Thymus (tissue), 11 donors: ENCODE data around the gene ORMDL2. TPM values are rescaled to one million over a fixed set of nuclear protein-coding genes. Genes with fewer than 3 reads are reported as not detected.

Experiments
- DNase-seq, 9 donors: peaks; one replicate each; pipeline ENCODE4 v3.0.0-alpha.2; 2013; ENCODE audit warnings: low spot score in 9 of 9, low read depth in 6 of 9, missing footprints in 1 of 9
- H3K27ac ChIP-seq, 2 donors: one replicate each; pipeline ENCODE4 v1.5.1; 2013; ENCODE audit warnings: control low read depth in 1 of 2, low read depth in 1 of 2, low read length in 1 of 2, mild to moderate bottlenecking in 1 of 2, moderate library complexity in 1 of 2
- H3K27me3 ChIP-seq, 2 donors: one replicate each; pipeline ENCODE4 v1.5.1; 2013; ENCODE audit warnings: low read length in 1 of 2; ENCODE audit not compliant: control insufficient read depth in 2 of 2, insufficient read depth in 1 of 2
- H3K36me3 ChIP-seq, 2 donors: one replicate each; pipeline ENCODE4 v1.5.1; 2013; ENCODE audit warnings: low read length in 1 of 2, mild to moderate bottlenecking in 1 of 2, moderate library complexity in 1 of 2; ENCODE audit not compliant: control insufficient read depth in 2 of 2, insufficient read depth in 2 of 2
- H3K4me1 ChIP-seq, 2 donors: one replicate each; pipeline ENCODE4 v1.5.1; 2013; ENCODE audit warnings: low read length in 2 of 2; ENCODE audit not compliant: control insufficient read depth in 2 of 2, insufficient read depth in 2 of 2
- H3K4me3 ChIP-seq, 2 donors: one replicate each; pipeline ENCODE4 v1.5.1; 2013; ENCODE audit warnings: low read length in 2 of 2, control low read depth in 1 of 2, mild to moderate bottlenecking in 1 of 2
- H3K9me3 ChIP-seq, 2 donors: one replicate each; pipeline ENCODE4 v1.5.1; 2013; ENCODE audit warnings: low read length in 1 of 2, mild to moderate bottlenecking in 1 of 2; ENCODE audit not compliant: control insufficient read depth in 2 of 2, insufficient read depth in 1 of 2
- WGBS: extraction: QIAGEN DNeasy Blood & Tissue Kit; methylation state at CpG from one replicate; pipeline ENCODE4 v1.1.7; 2013; 5-methylcytosine and 5-hydroxymethylcytosine counted together
- polyA plus RNA-seq: library from polyadenylated mRNA; stranded (reverse); fragments of 200-250 nt; gene quantifications from one replicate; pipeline ENCODE4 v1.2.3, GENCODE V29; 2013
- total RNA-seq: library from RNA; stranded (reverse); fragments of 120-200 nt; gene quantifications from one replicate; pipeline ENCODE4 v1.2.4, GENCODE V29; 2013
- donor health status: healthy.

Gene ORMDL2
- total and polyA plus RNA-seq, 2 donors = 32.9 to 36.3 TPM

GRCh38 chr12:55844961-55845360, 27.1 kb downstream of the ORMDL2 start:
- Histone ChIP-seq H3K9me3 (no peaks in the 10 kb centered on the region), H3K4me1 (peaks cover 0 to 3% of the 10 kb centered on the region in 2 donors), H3K36me3 (no peaks in the 10 kb centered on the region), H3K27me3 (peaks cover 0 to 17% of the 10 kb centered on the region in 2 donors), H3K27ac (no peak overlapping the region), H3K4me3 (no peak overlapping the region)
- no peak for DNase-seq
- WGBS = 97% methylated on average over 4 of the region's 4 CpGs

GRCh38 chr12:55845361-55845760, 27.5 kb downstream of the ORMDL2 start:
- Histone ChIP-seq H3K27ac (no peak overlapping the region), H3K27me3 (peaks cover 0 to 17% of the 10 kb centered on the region in 2 donors), H3K4me1 (peaks cover 0 to 3% of the 10 kb centered on the region in 2 donors), H3K36me3 (no peaks in the 10 kb centered on the region), H3K9me3 (no peaks in the 10 kb centered on the region), H3K4me3 (no peak overlapping the region)
- WGBS = 95% methylated on average over 5 of the region's 5 CpGs
- DNase-seq = no peak

GRCh38 chr12:55845785-55846496, 28.1 kb downstream of the ORMDL2 start:
- no peak for DNase-seq
- Histone ChIP-seq H3K9me3 (no peaks in the 10 kb centered on the region), H3K27ac (no peak overlapping the region), H3K27me3 (peaks cover 0 to 17% of the 10 kb centered on the region in 2 donors), H3K4me3 (no peak overlapping the region), H3K36me3 (no peaks in the 10 kb centered on the region), H3K4me1 (peaks cover 0 to 3% of the 10 kb centered on the region in 2 donors)
- WGBS = 97% methylated on average over 7 of the region's 7 CpGs

DNA sequence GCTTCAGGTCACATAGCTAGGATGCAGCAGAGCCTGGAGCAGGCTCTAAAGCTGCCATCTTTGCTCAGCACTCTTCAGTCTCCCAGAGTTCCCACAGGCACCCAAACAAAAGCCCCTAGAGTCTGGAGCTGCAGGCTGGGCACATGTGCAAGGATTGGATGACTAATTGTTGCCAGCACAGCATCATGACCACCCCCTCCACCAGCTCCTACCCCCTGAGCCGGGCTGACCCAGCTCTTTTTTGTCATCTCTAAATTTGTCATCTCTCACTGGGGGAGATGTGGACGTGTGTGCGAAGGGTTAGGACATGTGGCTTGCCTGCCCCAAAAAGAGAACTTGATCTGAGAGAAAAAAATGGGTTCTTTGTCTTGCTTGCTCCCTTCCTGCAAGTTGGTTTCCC, 29.2 kb downstream of the ORMDL2 start:
- H3K36me3 ChIP-seq = no peaks in the 10 kb centered on the region
- H3K4me1 ChIP-seq = peaks cover 0 to 3% of the 10 kb centered on the region in 2 donors
- peak overlapping the region in 1 of 2 donors; percentile 52 for H3K27ac ChIP-seq
- no peak overlapping the region for H3K4me3 ChIP-seq
- DNase-seq = no peak
- H3K27me3 ChIP-seq = peaks cover 0 to 17% of the 10 kb centered on the region in 2 donors
- WGBS = 81% methylated on average over 3 of the region's 3 CpGs
- no peaks in the 10 kb centered on the region for H3K9me3 ChIP-seq

DNA sequence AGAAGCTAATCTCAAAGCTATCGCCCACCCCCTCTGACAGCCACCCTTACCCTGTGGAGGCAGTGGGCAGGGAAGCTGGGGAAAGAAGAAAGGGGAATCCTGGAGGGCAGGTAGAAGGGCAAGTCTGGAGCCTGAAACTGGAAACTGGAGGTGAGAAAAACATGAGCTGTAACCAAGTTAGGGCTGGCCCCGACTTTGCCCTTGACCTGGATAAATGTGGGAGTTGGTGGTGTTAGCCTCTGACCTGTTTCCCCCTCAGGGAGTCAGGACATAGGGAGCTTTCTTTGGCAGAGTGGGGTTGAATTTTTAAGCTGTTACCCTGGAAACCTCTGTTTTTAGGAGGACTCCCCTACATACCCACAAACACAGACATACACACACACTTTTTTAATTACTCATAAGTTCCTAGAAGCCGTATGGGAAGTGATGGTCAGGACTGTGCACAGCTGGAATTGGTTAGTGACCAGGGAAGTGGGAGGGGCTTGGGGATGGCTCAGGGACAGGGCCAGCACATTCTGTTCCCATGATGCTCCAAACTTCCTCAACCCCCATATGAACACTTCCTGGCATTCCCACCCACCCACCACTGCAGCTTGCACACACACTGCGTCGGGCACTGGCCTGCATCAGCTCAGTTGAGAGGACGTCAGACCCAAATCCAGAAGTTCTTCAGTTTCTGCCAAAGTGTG, 29.9 kb downstream of the ORMDL2 start:
- Histone ChIP-seq H3K36me3 (no peaks in the 10 kb centered on the region), H3K9me3 (no peaks in the 10 kb centered on the region), H3K4me3 (no peak overlapping the region), H3K4me1 (peaks cover 0 to 3% of the 10 kb centered on the region in 2 donors), H3K27me3 (peaks cover 0 to 15% of the 10 kb centered on the region in 2 donors), H3K27ac (peak overlapping the region; percentile 44 to 68)
- DNase-seq = peak in 1 of 9 donors; percentile 22
- WGBS = 80% methylated on average over 6 of the region's 6 CpGs

- peaks cover 0 to 15% of the 10 kb centered on the region in 2 donors for H3K27me3 ChIP-seq
- H3K27ac ChIP-seq = no peak overlapping the region
- H3K4me1 ChIP-seq = peaks cover 0 to 3% of the 10 kb centered on the region in 2 donors
- WGBS = 96% methylated on average over 7 of the region's 7 CpGs
- DNase-seq = no peak
- H3K9me3 ChIP-seq = no peaks in the 10 kb centered on the region
- H3K4me3 ChIP-seq = no peak overlapping the region
- no peaks in the 10 kb centered on the region for H3K36me3 ChIP-seq
Observed at GRCh38 chr12:55849616-55850343, 31.9 kb downstream of the ORMDL2 start.

GRCh38 chr12:55850401-55850800, 32.6 kb downstream of the ORMDL2 start:
- H3K4me1 ChIP-seq = peaks cover 0 to 3% of the 10 kb centered on the region in 2 donors
- no peak overlapping the region for H3K4me3 ChIP-seq
- no peak overlapping the region for H3K27ac ChIP-seq
- H3K36me3 ChIP-seq = no peaks in the 10 kb centered on the region
- peaks cover 0 to 15% of the 10 kb centered on the region in 2 donors for H3K27me3 ChIP-seq
- no peak for DNase-seq
- H3K9me3 ChIP-seq = no peaks in the 10 kb centered on the region
- 81% methylated on average over 1 of the region's 1 CpG for WGBS

DNA sequence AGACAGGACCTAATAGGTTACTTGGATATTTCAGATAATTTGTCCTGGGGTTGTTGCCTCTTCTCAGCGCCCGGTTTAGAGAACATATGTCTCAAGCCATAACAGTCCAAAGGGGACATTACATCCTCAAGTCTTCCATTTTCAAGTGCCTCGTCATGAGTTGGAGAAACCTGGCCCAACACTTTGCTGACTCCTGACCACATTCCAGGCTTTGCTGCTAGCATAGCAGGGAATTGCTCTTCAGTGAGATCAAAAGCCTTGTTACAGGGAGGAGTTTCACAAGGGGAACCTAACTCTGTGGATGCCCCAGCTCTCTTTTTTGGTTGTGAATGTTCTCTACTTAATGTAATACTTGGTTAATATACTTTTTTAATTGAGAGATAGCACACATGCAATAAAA, 33.1 kb downstream of the ORMDL2 start:
- DNase-seq = no peak
- Histone ChIP-seq H3K27ac (no peak overlapping the region), H3K4me1 (peaks cover 0 to 3% of the 10 kb centered on the region in 2 donors), H3K9me3 (no peaks in the 10 kb centered on the region), H3K27me3 (peaks cover 0 to 15% of the 10 kb centered on the region in 2 donors), H3K36me3 (no peaks in the 10 kb centered on the region), H3K4me3 (no peak overlapping the region)
- WGBS = 96% methylated on average over 3 of the region's 3 CpGs

DNA sequence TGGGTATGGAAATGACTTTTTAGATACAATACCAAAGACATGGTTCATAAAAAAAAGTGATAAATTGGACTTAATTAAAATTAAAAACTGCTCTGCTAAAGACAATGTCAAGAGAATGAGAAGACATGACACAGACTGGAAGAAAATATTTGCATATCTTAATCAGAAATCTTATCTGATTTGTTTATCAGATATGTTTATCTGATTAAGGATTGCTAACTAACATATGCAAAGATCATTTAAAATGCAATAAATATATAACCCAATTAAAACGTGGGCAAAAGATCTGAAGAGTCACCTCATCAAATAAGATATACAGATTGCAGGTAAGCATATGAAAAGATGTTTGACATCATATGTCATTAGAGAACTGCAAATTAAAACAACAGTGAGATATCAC, 34.9 kb downstream of the ORMDL2 start:
- Histone ChIP-seq H3K27me3 (peaks cover 0 to 12% of the 10 kb centered on the region in 2 donors), H3K4me1 (no peaks in the 10 kb centered on the region), H3K4me3 (no peak overlapping the region), H3K9me3 (no peaks in the 10 kb centered on the region), H3K36me3 (no peaks in the 10 kb centered on the region), H3K27ac (no peak overlapping the region)
- 65% methylated on average over 1 of the region's 1 CpG for WGBS
- DNase-seq = no peak
